CD4-positive, alpha-beta T cell treated with Interleukin-1 beta for 1 hour (primary cell): Measurements from ENCODE around the gene RITA1.

Experiments
- DNase-seq, 2 donors: peaks; one replicate each; pipeline ENCODE4 v3.0.0-alpha.2; 2020 to 2022

RITA1 gene

GRCh38 chr12:113180333-113180732 lies 5.2 kb upstream of the RITA1 start:
- DNase-seq = no peak

GRCh38 chr12:113181975-113182374 lies 3.5 kb upstream of the RITA1 start:
- DNase-seq = no peak

DNA sequence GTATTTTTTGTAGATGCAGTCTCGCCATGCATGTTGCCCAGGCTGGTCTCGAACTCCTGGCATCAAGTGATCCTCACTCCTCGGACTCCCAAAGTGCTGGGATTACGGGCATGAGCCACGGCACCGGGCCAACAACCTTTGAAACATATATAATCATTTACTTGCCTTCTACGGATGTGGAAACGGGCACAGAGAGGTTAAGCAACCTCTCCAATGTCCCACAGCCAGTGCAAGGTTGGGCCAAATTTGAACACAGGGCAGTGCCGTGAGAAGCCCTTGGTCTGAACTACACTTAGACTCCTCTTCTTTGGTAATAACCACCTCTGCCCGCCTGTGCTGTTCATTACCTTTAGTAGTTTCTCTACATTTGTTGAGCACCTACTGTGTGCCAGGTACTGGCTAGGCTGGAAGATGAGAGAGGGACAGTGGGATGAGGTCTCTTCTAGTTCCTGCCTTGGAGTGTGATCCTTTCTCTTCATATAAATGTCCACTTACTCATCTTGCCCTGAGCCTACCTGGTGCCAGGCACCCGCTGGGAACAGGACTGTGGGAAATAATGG lies 2.4 kb upstream of the RITA1 start:
- no peak for DNase-seq

- no peak for DNase-seq
Observed at GRCh38 chr12:113184098-113184899, 1.2 kb upstream of the RITA1 start.

GRCh38 chr12:113184900-113185179 lies 681 bp upstream of the RITA1 start:
- peak; percentile 88 to 90 for DNase-seq

DNA sequence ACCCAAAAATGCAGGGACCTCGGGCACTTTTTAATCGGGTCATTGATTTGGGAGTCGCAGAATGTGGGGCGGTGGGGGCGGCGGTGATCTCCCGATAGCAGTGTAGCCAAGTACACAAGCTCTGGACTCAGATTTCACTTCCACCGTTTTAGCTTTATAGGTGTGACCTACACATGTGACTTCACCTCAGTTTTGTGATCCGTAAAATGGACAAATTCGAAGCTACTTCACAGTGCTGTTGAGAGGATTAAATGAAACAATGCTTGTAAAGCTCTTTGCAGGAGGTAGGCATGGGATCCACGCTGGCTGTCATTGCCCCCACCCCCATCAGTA lies 478 bp downstream of the RITA1 start:
- DNase-seq = peak in 1 of 2 donors; percentile 22

- DNase-seq = no peak
Observed at GRCh38 chr12:113186666-113187325, 1.3 kb downstream of the RITA1 start.

GRCh38 chr12:113189361-113189760 lies 3.8 kb downstream of the RITA1 start:
- DNase-seq = no peak

DNA sequence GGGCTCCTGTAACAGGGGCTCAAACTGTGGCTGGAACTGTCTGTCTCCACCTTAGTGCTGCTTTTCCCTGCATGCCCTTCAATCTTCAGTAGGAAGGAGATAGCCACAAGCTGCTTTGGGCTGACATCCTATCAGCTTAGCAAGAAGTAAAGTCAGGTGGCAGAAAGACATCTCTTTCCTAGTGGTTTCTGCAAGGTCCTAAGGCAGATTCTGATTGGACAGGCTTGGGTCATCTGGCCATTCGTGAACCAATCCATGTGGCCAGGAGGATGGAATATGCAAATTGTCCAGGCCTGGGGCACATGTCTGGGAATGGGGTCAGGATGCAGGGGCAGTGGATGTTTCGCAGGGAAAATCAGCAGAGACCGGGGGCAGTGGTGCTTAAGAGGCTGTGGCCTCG lies 5.2 kb downstream of the RITA1 start:
- DNase-seq = no peak

GRCh38 chr12:113191227-113191626 lies 5.7 kb downstream of the RITA1 start:
- DNase-seq = no peak

GRCh38 chr12:113194971-113195391 lies 9.5 kb downstream of the RITA1 start:
- no peak for DNase-seq

DNA sequence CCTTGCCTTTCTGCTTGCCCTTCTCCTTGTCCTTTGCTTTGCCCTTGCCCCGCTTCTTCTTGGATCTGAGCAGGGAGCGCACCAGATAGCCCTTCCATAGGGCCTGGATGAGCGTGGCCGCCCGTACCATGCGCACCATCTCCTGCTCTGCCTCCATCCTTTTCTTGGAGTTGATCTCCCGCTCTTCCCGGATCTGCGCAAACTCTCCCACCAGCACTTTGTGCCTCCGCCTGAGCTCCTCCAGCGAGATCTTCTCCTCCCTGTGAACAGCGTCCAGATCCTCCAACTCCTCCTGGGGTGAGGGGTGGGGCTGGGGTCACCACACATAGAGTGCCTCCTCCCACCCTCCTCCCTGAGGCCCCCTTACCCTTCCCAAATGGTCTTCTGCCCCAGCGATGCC lies 10.1 kb downstream of the RITA1 start:
- no peak for DNase-seq

DNA sequence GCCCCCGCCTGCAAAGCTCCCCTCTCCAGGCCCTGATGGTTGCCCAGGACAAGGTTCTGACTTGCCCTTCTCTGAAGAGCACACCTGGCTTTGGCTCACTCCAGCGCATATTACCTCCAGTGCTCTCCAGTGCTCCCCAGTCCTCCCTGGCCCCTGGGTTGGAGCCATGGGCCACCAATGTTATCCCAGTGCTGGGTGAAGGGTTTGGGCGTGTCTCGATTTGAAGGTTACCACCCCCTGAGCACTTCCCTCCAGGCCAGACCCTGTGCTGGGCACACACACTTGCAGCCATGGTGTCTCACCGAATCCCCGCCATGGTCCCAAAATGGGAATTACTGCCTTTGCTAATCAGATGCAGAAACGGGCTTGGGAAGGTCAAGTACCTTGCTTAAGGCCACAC lies 11.1 kb downstream of the RITA1 start:
- DNase-seq = no peak

DNA sequence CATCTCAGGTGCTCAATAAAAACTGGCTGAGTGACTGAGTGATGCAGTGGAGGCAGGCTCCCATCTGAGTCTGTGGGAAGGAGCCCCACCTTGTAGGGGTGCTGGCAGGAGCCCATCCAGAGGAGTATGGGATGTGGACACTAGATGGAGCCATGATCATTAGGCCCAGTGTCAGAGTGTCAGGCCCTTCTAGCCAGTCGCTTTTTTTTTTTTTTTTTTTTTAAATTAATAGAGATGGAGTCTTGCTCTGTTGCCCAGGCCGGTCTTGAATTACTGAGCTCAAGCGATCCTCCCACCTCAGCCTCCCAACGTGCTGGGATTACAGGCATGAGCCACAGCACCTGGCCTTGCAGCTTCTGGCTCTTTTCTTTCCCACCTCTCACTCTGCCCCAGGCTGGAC lies 11.5 kb downstream of the RITA1 start:
- DNase-seq = peak; percentile 72 to 74

DNA sequence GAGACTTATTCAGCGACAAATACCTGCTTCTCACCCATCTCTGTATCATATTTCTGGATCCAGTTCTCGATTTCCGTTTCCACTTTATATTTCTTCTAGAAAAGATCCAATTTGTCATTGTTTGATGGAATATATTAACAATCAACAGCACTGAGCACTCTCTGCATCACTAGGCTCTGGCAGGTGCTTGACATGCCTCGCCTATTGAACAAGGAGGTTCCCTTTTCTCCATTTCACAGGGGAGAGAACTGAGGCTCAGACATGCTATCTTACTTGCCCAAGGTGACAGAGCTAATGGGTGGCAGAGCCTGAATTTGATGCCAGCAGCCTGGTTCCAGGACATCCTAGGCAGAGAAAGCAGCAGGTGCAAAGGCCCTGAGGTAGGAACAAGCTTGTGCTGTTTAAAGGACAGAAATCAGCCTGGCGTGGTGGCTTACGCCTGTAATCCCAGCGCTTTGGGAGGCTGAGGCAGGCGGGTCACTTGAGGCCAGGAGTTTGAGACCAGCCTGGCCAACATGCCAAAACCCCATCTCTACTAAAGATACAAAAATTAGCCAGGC lies 12.1 kb downstream of the RITA1 start:
- no peak for DNase-seq

DNA sequence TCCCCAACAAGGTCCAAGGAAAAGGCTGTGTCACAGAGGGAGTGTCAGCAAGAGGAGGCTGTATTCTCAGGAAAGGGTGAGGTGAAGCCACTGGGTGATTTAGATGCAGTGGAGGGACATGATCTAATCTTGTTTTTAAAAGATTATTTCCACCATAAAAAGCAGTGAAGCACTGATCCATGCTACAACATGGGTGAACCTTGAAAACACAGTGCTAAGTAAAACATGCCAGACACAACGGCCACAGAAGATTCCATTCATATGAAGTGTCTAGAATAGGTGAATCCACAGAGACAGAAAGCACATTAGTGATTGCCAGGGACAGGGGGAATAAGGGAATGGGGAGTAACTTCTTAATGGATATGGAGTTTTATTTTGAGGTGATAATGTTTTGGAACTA lies 12.8 kb downstream of the RITA1 start:
- no peak for DNase-seq

DNA sequence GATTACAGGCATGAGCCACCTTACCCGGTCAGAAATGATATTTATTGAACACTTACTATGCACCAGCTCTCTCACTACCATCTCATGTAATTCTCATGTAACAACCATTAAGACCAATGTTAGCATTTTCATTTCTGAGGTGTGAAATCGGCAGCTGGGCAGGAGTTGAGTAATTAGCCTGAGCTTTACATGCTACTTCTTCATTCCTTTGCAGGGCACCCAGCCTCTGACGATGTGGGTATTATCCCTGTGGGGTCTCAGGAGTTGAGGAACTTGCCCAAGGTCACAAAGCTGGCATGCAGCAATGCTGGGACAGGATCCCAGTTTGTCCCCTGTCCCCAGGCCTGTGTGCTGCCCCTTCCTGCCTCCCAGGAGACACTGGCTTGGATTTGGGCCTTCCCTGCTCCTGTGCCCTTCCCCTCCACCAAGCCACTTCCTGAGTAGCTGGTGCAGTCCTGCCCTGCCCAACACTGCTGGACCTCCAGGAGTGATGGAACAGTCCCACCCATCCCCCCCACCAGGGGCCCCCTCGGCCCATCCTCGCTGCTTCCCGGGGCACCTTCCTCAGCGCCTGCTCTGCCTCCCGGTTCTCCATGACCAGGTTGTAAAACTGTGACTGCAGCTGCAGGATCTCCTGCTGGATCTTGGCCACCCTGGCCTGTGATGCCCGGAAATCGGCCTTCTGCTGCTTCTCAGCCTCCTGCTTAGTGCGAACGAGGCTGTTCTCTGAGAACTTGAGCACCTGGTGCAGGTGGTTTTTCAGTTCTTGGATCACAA lies 14.7 kb downstream of the RITA1 start:
- DNase-seq = no peak

DNA sequence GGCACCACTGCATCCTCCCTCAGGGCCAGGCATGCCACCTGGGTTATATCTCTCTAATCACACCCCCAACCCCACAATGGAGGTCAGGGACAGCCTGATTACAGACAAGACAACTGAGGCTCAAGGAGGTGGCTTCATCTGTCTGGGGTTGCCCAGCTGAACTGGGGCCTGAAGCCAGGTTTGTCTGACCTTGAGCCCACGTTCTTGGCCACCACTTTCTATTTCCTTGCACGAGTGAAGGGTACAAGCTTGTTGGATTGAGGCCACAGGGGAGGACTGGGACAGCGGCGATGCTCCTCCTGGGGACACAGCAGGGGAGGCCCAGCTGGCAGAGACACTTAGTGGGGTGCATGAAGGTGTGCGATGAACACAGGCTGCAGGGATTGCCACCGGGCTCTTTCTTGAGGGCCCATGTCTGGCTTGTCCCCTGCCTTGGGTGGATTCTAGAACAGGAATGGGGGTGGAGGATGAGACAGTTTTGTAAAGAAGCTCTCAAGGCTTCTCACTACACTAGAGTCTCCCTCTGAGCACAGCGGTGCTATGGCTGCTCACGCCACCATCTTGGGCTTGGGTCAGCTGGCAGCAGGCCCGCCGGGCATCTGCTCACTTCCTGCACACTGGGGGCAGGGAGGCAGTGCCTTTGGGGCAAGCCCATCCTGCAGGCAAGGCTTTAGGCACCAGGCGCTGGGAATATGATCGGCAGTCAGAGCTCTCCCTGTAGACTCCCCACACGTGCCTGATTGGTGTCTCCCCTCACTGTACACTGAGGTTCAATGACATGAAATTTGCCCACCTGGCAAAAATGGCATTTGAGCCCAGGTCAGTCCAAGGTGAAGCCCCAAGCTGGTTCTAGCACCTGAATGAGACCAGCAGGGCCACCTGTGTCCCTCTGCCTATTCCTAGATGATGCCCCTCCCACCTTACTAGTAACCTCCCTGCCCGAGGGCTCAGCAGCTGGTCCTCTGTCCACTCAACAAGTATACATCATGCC lies 16.0 kb downstream of the RITA1 start:
- no peak for DNase-seq

DNA sequence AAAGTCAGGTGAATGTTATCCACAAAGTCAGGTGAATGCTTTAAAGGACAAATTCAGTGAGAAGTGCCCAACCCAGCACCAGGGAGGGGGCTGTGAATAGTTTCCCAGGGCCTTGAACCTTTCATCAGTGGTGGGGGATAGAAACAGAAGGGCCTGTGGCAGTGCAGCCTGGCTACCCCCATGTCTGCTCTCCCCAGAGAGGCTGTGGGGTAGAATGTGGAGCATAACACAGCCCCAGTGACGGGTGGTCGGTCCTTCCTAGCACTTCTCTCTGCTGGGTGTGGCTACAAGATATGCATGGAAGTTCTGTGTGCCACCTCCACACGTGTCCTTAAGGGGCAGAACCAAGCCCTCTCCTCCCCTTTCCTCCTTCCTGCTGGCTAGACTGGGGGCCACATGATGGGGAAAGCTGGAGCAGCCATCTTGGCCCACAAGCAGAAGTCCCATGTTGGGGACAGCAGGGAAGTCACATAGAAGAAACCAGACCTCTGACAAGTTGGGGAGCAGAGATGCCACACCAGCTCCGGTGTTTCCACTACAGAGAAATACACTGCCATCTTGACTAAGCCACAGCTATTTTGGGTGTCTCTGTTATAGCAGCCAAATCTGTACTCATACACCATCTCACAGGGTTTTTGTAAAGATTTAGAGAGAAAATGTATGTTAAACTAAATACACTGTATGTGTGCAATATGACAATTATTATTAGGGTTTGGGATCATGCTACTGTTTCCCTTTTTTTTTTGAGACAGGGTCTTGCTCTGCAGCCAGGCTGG lies 17.0 kb downstream of the RITA1 start:
- no peak for DNase-seq

- no peak for DNase-seq
Observed at GRCh38 chr12:113203852-113204760, 18.6 kb downstream of the RITA1 start.
